Glutamatergic neuron (in vitro differentiated cells): ENCODE measurements around the gene CHRNB1. TPM values are rescaled to one million over a fixed set of nuclear protein-coding genes. Genes with fewer than 3 reads are reported as not detected.
A peak's percentile ranks its signal among the peaks of the same experiment; 100 is the strongest.
"Not testable (repeated sequence)": the region's sequence is repeated elsewhere in the genome, so short reads cannot be mapped to it uniquely, and the experiment has no call there.

Source experiments
- DNase-seq: peaks from one replicate; pipeline ENCODE4 v3.0.0; 2022
- H3K27ac Mint-ChIP-seq: one replicate; pipeline ENCODE4 v1.8.0; 2020; ENCODE audit warnings: mild to moderate bottlenecking, mixed read lengths, inconsistent platforms; ENCODE audit not compliant: unreplicated experiment
- H3K27me3 Mint-ChIP-seq: one replicate; pipeline ENCODE4 v1.8.0; 2020; ENCODE audit warnings: mild to moderate bottlenecking, moderate library complexity, mixed read lengths, inconsistent platforms; ENCODE audit not compliant: unreplicated experiment
- H3K36me3 Mint-ChIP-seq: one replicate; pipeline ENCODE4 v1.8.0; 2020; ENCODE audit warnings: mild to moderate bottlenecking, mixed read lengths, inconsistent platforms; ENCODE audit not compliant: unreplicated experiment
- H3K4me1 Mint-ChIP-seq: one replicate; pipeline ENCODE4 v1.8.0; 2020; ENCODE audit warnings: mild to moderate bottlenecking, low read depth, mixed read lengths, inconsistent platforms; ENCODE audit not compliant: unreplicated experiment
- H3K4me3 Mint-ChIP-seq: one replicate; pipeline ENCODE4 v1.8.0; 2020; ENCODE audit warnings: mild to moderate bottlenecking, mixed read lengths, inconsistent platforms; ENCODE audit not compliant: unreplicated experiment
- H3K9me3 Mint-ChIP-seq: one replicate; pipeline ENCODE4 v1.8.0; 2020; ENCODE audit warnings: mild to moderate bottlenecking, moderate library complexity, mixed read lengths, inconsistent platforms; ENCODE audit not compliant: unreplicated experiment
- CTCF ChIP-seq: fragments of 200-600 bp; sonication (generic); IDR thresholded peaks from one replicate; pipeline ENCODE4 v1.5.0; 2021; ENCODE audit not compliant: partially characterized antibody, unreplicated experiment
- total RNA-seq: library from RNA; stranded (reverse); fragmentation: NEBNext Ultra II Directional; extraction: Animal tissue kit (Norgen Biotek cat#: 25700); gene quantifications from one replicate; pipeline ENCODE4 v1.2.1, GENCODE V29; 2021; ENCODE audit not compliant: unreplicated experiment

CHRNB1 gene
- total RNA-seq, 1 donor from 2014 or later = 16.4 TPM

GRCh38 chr17:7478276-7479212 lies 33.7 kb downstream of the CHRNB1 start:
- peaks cover 15% of the 10 kb centered on the region for H3K27me3 Mint-ChIP-seq
- no peaks in the 10 kb centered on the region for H3K36me3 Mint-ChIP-seq
- no peak for TF ChIP-seq CTCF
- H3K9me3 Mint-ChIP-seq = peaks cover 18% of the 10 kb centered on the region
- H3K27ac Mint-ChIP-seq = peak overlapping the region; percentile 89
- H3K4me3 Mint-ChIP-seq = peak overlapping the region; percentile 92
- DNase-seq = peak; percentile 46
- peaks cover 35% of the 10 kb centered on the region for H3K4me1 Mint-ChIP-seq

GRCh38 chr17:7479213-7480088 lies 34.6 kb downstream of the CHRNB1 start, which contains the start of gene ZBTB4:
TSS of gene ZBTB4 (minus strand) at chr17:7479631. CDS start at chr17:7466801, 12,830 bp downstream.
- Mint-ChIP-seq H3K9me3 (peaks cover 24% of the 10 kb centered on the region), H3K36me3 (no peaks in the 10 kb centered on the region), H3K27ac (peak within 1 kb of the TSS; percentile 98), H3K27me3 (peaks cover 21% of the 10 kb centered on the region), H3K4me3 (peak within 1 kb of the TSS; percentile 97), H3K4me1 (peaks cover 35% of the 10 kb centered on the region)
- TF ChIP-seq CTCF = no peak
- DNase-seq = peak; percentile 63

- Mint-ChIP-seq H3K4me1 (peaks cover 36% of the 10 kb centered on the region), H3K27me3 (peaks cover 21% of the 10 kb centered on the region), H3K36me3 (no peaks in the 10 kb centered on the region), H3K4me3 (peak overlapping the region; percentile 97), H3K27ac (peak overlapping the region; percentile 98), H3K9me3 (peaks cover 27% of the 10 kb centered on the region)
- no peak for DNase-seq
- TF ChIP-seq CTCF = no peak
These were observed 35.2 kb downstream of the CHRNB1 start for GRCh38 chr17:7480089-7480384.

- peak within 1 kb of the TSS; percentile 98 for H3K4me3 Mint-ChIP-seq
- H3K27me3 Mint-ChIP-seq = peaks cover 20% of the 10 kb centered on the region
- DNase-seq, H3K36me3 Mint-ChIP-seq: not testable (repeated sequence)
- peaks cover 45% of the 10 kb centered on the region for H3K4me1 Mint-ChIP-seq
- H3K27ac Mint-ChIP-seq = peak within 1 kb of the TSS; percentile 98
- H3K9me3 Mint-ChIP-seq = peaks cover 28% of the 10 kb centered on the region
These were observed 36.4 kb downstream of the CHRNB1 start, which contains the start of gene SLC35G6 for GRCh38 chr17:7481275-7481674. TSS of gene SLC35G6 (plus strand) at chr17:7481446. CDS start at chr17:7481517, 71 bp downstream.

- Mint-ChIP-seq H3K27ac (peak overlapping the region; percentile 55), H3K27me3 (peaks cover 20% of the 10 kb centered on the region), H3K4me1 (peaks cover 46% of the 10 kb centered on the region), H3K4me3 (peak overlapping the region; percentile 98), H3K9me3 (peaks cover 28% of the 10 kb centered on the region)
- not testable (repeated sequence) for DNase-seq, H3K36me3 Mint-ChIP-seq
These were observed 37.2 kb downstream of the CHRNB1 start for GRCh38 chr17:7481842-7482741.

GRCh38 chr17:7482742-7483088 lies 37.9 kb downstream of the CHRNB1 start:
- Mint-ChIP-seq H3K9me3 (peaks cover 27% of the 10 kb centered on the region), H3K27me3 (peaks cover 24% of the 10 kb centered on the region), H3K27ac (peak overlapping the region; percentile 97), H3K4me3 (peak overlapping the region; percentile 98), H3K4me1 (peaks cover 50% of the 10 kb centered on the region)
- H3K36me3 Mint-ChIP-seq, DNase-seq: not testable (repeated sequence)
